HG02678 (cell line): ENCODE data around the gene ZNF362.

ENCODE experiments used
- ATAC-seq: cut with Tn5 transposase; IDR thresholded peaks from one replicate; pipeline ENCODE4 v1.9.1; 2021; ENCODE audit warnings: mild to moderate bottlenecking, moderate library complexity; ENCODE audit not compliant: unreplicated experiment

The ZNF362 gene

GRCh38 chr1:33341190-33341589 lies 84.9 kb downstream of the ZNF362 start:
- ATAC-seq = no peak

DNA sequence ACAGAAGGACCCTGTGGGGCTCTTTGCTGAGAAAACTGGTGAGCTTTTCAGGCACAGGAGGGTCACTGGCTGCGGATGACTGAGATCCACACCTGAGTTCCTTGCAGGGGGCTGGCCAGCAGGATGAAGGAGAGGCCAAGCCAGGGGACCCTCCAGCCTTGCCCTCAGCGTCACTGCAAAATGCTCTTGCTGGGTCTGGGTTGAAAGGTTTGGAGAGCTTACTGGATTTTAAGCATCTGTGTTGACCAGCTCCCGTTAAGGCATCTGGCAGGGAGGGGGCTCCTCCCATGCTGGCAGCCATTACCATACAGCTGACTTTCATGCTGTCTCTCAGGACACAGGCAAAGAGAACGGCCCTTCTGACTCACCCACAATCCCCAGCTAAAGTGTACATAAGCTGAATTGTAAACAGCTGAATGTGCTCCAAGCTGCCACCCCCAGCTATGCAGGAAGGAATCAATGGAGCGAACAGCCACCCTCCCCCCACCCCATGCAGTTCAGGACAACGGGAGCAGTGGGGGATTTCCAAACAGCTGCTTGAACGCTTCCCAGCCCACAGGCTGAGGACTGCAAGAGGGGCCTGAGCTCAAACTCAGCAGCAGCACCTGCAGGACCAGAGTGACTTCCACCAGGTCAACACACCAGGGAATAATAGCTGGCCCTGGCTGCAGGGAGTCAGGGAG lies 85.9 kb downstream of the ZNF362 start:
- ATAC-seq = no peak

GRCh38 chr1:33343539-33343938 lies 87.2 kb downstream of the ZNF362 start:
- no peak for ATAC-seq

DNA sequence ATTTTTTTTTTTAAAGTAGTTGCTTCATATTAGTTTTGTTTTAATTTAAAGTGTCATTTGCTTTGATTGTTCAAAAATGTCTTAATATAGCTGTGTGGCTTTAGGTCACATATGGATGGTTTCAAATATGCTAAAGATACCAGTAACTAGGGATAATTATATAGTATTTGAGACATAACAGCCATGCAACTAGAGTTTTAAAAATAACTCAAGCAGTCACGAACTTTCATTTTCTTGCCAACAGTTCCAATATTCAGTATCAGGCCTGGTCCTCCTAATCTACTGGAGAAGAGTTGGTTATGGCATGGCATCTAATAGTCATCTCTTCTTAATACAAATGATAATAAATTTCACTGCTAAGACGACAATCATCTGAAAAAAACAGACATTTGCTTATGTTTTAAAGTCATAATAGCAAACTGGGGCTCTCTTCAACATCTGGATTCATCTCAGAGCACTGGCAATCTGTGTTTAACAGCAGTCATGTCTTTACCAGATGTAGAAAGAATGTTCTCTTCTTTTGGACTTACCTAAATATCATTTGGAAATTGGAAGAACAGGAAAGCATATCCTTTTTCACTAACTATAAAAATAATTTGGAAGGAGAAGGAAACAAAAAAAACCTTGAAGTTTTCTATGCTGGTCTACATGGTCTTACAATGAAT lies 88.7 kb downstream of the ZNF362 start:
- ATAC-seq = no peak

- ATAC-seq = no peak
Observed at GRCh38 chr1:33346533-33346926, 90.2 kb downstream of the ZNF362 start.

GRCh38 chr1:33346927-33347649 lies 90.8 kb downstream of the ZNF362 start:
- ATAC-seq = no peak

DNA sequence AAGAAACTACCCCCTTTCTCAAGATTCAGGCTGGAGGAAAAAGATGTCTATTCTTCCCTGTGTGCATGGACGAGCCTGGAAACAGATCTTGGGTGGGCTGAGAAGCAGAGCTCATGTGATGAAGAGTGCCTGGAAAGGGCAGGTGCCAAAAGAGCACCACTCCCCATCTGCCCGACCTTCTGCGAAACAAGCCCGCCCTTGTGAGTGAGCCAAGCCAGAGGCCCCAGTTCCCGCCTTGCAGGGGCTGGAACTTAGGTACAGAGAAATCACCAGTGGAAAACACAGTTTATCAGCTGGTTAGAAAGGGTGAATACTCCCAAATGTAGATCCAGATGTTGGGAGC lies 91.3 kb downstream of the ZNF362 start:
- no peak for ATAC-seq

DNA sequence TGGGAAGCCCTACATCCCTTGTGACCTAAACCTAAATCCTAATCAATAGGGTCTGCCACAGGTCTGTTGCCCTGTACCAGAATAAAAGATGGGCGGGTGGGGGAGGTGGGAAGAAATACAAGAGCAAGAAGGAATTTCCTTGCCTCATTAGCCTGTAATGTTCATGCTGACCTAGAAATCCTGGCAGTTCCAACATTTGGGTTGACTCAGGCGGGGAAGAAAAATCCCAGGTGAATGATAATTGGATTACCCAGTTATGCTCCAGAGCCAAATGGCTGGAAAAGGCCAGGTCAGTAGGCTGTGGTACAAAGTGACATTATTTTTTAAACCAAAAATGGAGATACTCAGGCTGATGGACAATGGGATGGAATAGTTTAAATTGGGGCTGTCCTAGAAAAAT lies 91.9 kb downstream of the ZNF362 start:
- no peak for ATAC-seq

DNA sequence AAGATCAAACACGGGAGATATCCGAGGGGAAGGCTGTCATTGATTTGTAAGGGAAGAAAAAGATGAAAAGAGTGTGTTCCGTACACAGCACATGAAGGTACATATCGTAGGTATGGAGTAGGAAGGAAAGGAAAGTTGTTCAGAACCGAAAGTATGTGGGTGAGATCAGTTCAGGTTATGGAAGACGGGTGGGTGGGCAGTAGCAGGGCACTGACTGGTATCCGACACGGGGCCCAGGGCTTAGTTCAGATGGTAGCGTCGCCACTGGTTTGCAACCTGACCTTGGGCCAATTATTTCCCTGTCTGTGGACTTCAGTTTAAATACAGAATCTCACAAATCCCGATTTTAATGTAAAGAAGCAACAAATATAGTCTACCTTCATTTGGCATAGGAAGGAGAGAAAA lies 92.4 kb downstream of the ZNF362 start:
- no peak for ATAC-seq

DNA sequence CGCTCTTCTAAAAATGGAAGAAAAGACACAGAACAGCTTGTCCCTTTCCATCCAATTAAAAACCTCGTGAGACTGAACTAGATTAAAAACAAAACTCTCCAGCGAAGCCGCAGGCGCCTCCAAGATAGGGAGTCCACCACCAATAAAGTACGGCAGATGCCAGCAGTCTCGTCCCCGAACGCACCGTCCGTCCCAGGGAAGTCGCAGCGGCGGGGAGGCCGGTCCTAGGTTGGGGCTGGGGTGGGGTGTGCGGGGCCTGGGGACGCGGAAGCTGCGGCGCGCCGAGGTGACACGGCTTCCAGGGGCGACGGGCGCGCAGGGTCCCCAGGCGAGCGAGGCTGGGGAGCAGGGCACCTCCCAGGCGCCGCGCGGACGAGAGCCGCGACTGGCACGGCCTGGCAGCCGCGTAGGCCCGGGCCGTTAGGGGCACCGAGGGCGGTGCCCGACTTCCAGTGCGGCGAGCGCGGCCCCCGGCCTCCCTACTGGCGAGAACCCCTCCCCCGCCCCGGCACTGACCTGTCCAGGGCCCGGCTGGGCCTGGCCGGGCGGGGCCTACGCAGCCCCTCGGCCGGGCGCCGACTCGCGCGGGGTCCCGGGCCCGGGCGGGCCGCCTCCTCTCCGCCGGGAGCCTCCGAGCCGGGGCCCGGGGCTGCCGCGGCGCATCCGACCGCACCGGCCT lies 92.9 kb downstream of the ZNF362 start:
- ATAC-seq = peak; percentile 32

GRCh38 chr1:33349778-33350610 lies 93.7 kb downstream of the ZNF362 start:
- ATAC-seq = peak; percentile 82
